H1 (cell line): ENCODE data around the gene ITGA11. TPM values are rescaled to one million over a fixed set of nuclear protein-coding genes. Genes with fewer than 3 reads are reported as not detected.

Experiments used
- CTCF ChIA-PET: fragments of 300-600 bp; sonication (Branson Sonifier 250); formaldehyde crosslinking; loops from one replicate; lab custom pipeline; 2021; ENCODE audit not compliant: partially characterized antibody; lab: Charles Lee
- POLR2A ChIA-PET: fragments of 300-600 bp; sonication (Branson Sonifier 250); formaldehyde crosslinking; loops from one replicate; lab custom pipeline; 2021; ENCODE audit warnings: inconsistent platforms; ENCODE audit not compliant: partially characterized antibody; lab: Charles Lee
- DNase-seq, 2 experiments: peaks; one replicate each; pipeline versions ENCODE4 v3.0.0 to v3.0.0-alpha.2; 2010 to 2022; ENCODE audit warnings: low spot score in 2 of 2, low read depth in 1 of 2, mixed read lengths in 1 of 2
- FAIRE-seq: peaks from 2 replicates; lab custom pipeline; 2011; peaks lifted over from hg19 to GRCh38; lab: Jason Lieb, UNC
- H2AFZ ChIP-seq: 2 replicates; pipeline ENCODE4 v1.8.1; 2012; ENCODE audit warnings: low read length, inconsistent platforms
- H2AK5ac ChIP-seq: 2 replicates; pipeline ENCODE4 v1.6.1; 2013; ENCODE audit warnings: low read depth, low read length
- H2BK120ac ChIP-seq: replicated peaks from 2 replicates; pipeline ENCODE3; 2013; ENCODE audit warnings: low read depth, low read length, inconsistent platforms
- H2BK12ac ChIP-seq: 2 replicates; pipeline ENCODE4 v1.6.1; 2013; ENCODE audit warnings: low read depth, low read length
- H2BK15ac ChIP-seq: 2 replicates; pipeline ENCODE4 v1.6.1; 2013; ENCODE audit warnings: low read length
- H2BK20ac ChIP-seq: 2 replicates; pipeline ENCODE4 v1.6.1; 2013; ENCODE audit warnings: low read length
- H2BK5ac ChIP-seq: 2 replicates; pipeline ENCODE4 v1.6.1; 2013; ENCODE audit warnings: low read depth, low read length
- H3K14ac ChIP-seq: 2 replicates; pipeline ENCODE4 v1.6.1; 2013; ENCODE audit warnings: inconsistent platforms; ENCODE audit not compliant: insufficient read length
- H3K18ac ChIP-seq: 2 replicates; pipeline ENCODE4 v1.6.1; 2013; ENCODE audit warnings: low read length; ENCODE audit errors: extremely low read depth
- H3K23ac ChIP-seq: 2 replicates; pipeline ENCODE4 v1.6.1; 2013; ENCODE audit warnings: inconsistent platforms; ENCODE audit not compliant: insufficient read length
- H3K23me2 ChIP-seq: 2 replicates; pipeline ENCODE4 v1.6.1; 2013; ENCODE audit warnings: low read depth, low read length
- H3K27ac ChIP-seq: 2 replicates; pipeline ENCODE4 v1.6.1; 2011; ENCODE audit warnings: low read depth, low read length, inconsistent platforms
- H3K27me3 ChIP-seq, 4 experiments: replicated peaks in 1 of 4; 1 replicate in 1 of 4; 2 replicates in 3 of 4; pipeline versions ENCODE4 v1.6.1 to v1.8.1; 2011 to 2013; ENCODE audit warnings: low read length in 3 of 4, mild to moderate bottlenecking in 3 of 4, inconsistent platforms in 2 of 4, mixed read lengths in 2 of 4, moderate library complexity in 1 of 4; ENCODE audit not compliant: control insufficient read depth in 3 of 4, insufficient read depth in 3 of 4; ENCODE audit errors: extremely low read depth in 1 of 4
- H3K36me3 ChIP-seq, 4 experiments: 2 replicates each; pipeline versions ENCODE4 v1.6.1 to v1.8.1; 2011 to 2013; ENCODE audit warnings: mild to moderate bottlenecking in 4 of 4, low read length in 3 of 4, moderate library complexity in 2 of 4, control low read depth in 1 of 4, inconsistent platforms in 1 of 4; ENCODE audit not compliant: insufficient read depth in 4 of 4, control insufficient read depth in 2 of 4
- H3K4ac ChIP-seq: replicated peaks from 2 replicates; pipeline ENCODE3; 2013; ENCODE audit warnings: low read length, low read depth, mixed read lengths, inconsistent platforms; ENCODE audit not compliant: insufficient read length
- H3K4me1 ChIP-seq, 4 experiments: replicated peaks in 1 of 4; 1 replicate in 1 of 4; 2 replicates in 3 of 4; pipeline versions ENCODE4 v1.6.1 to v1.8.1; 2011 to 2013; ENCODE audit warnings: low read length in 3 of 4, inconsistent platforms in 2 of 4, mixed read lengths in 1 of 4; ENCODE audit not compliant: insufficient read depth in 4 of 4, control insufficient read depth in 3 of 4
- H3K4me2 ChIP-seq, 2 experiments: 2 replicates each; pipeline versions ENCODE4 v1.6.1 to v1.8.1; 2011 to 2013; ENCODE audit warnings: low read depth in 2 of 2, low read length in 2 of 2, control low read depth in 1 of 2, inconsistent platforms in 1 of 2, mild to moderate bottlenecking in 1 of 2; ENCODE audit not compliant: insufficient read depth in 1 of 2
- H3K4me3 ChIP-seq, 4 experiments: fragments of 200-600, 300-600 bp in 1 of 4; sonication (generic), shearing (Covaris generic), sonication (Bioruptor Twin) in 1 of 4; 2 replicates each; pipeline versions ENCODE4 v1.5.1 to v1.8.1; 2011 to 2016; ENCODE audit warnings: low read length in 4 of 4, low read depth in 3 of 4, control low read depth in 2 of 4, inconsistent platforms in 2 of 4, mild to moderate bottlenecking in 2 of 4, mixed read lengths in 1 of 4, moderate library complexity in 1 of 4; ENCODE audit not compliant: insufficient read depth in 2 of 4; ENCODE audit errors: extremely low read depth in 1 of 4
- H3K56ac ChIP-seq: replicated peaks from 2 replicates; pipeline ENCODE3; 2013; ENCODE audit warnings: low read depth, mild to moderate bottlenecking, mixed read lengths, low read length, inconsistent platforms; ENCODE audit not compliant: insufficient read length
- H3K79me1 ChIP-seq: 2 replicates; pipeline ENCODE4 v1.6.1; 2013; ENCODE audit warnings: low read depth, low read length, control low read depth
- H3K79me2 ChIP-seq, 2 experiments: 2 replicates each; pipeline versions ENCODE4 v1.6.1 to v1.8.1; 2012 to 2013; ENCODE audit warnings: low read length in 2 of 2, mild to moderate bottlenecking in 2 of 2, inconsistent platforms in 1 of 2; ENCODE audit not compliant: insufficient read depth in 2 of 2, control insufficient read depth in 1 of 2
- H3K9ac ChIP-seq, 4 experiments: replicated peaks in 1 of 4; 1 replicate in 1 of 4; 2 replicates in 3 of 4; pipeline versions ENCODE4 v1.6.1 to v1.8.1; 2011 to 2013; ENCODE audit warnings: low read depth in 3 of 4, low read length in 3 of 4, control low read depth in 2 of 4, mild to moderate bottlenecking in 2 of 4, moderate library complexity in 2 of 4, inconsistent platforms in 1 of 4; ENCODE audit errors: extremely low read depth in 1 of 4
- H3K9me3 ChIP-seq, 2 experiments: 2 replicates each; pipeline versions ENCODE4 v1.6.1 to v1.8.1; 2012 to 2013; ENCODE audit warnings: mild to moderate bottlenecking in 2 of 2, moderate library complexity in 2 of 2, control low read depth in 1 of 2, inconsistent platforms in 1 of 2, low read depth in 1 of 2, low read length in 1 of 2, mixed read lengths in 1 of 2; ENCODE audit not compliant: insufficient read depth in 2 of 2
- H4K20me1 ChIP-seq, 2 experiments: replicated peaks in 1 of 2; 2 replicates each; pipeline versions ENCODE3 to v1.8.1; 2011 to 2013; ENCODE audit warnings: inconsistent platforms in 2 of 2, low read length in 2 of 2, mild to moderate bottlenecking in 1 of 2; ENCODE audit not compliant: insufficient read depth in 2 of 2, control insufficient read depth in 1 of 2
- H4K5ac ChIP-seq: 2 replicates; pipeline ENCODE4 v1.6.1; 2013; ENCODE audit warnings: low read length, low read depth, mixed read lengths, inconsistent platforms; ENCODE audit not compliant: insufficient read length
- H4K8ac ChIP-seq: 2 replicates; pipeline ENCODE4 v1.8.0; 2013; ENCODE audit warnings: mild to moderate bottlenecking, moderate library complexity, low read length, inconsistent platforms; ENCODE audit not compliant: insufficient read depth; ENCODE audit errors: extremely low read depth
- H4K91ac ChIP-seq: replicated peaks from 2 replicates; pipeline ENCODE3; 2013; ENCODE audit warnings: low read length, mixed read lengths, inconsistent platforms; ENCODE audit not compliant: insufficient read length
- KDM1A ChIP-seq: fragments of 200-600, 300-600 bp; sonication (generic); IDR thresholded peaks from 2 replicates; pipeline ENCODE4 v1.7.1; 2016; ENCODE audit warnings: mild to moderate bottlenecking, low read length, borderline replicate concordance
- RFX5 ChIP-seq: IDR thresholded peaks from 2 replicates; pipeline ENCODE4 v1.6.1; 2011; ENCODE audit warnings: low read depth, low read length, improper control_type of control experiment, borderline replicate concordance
- WGBS, 2 experiments: shearing (Covaris generic) in 1 of 2; methylation state at CpG; one replicate each; pipeline versions ENCODE4 v1.1.6 to v1.1.7; 2013 to 2015; ENCODE audit warnings: low lambda C conversion rate in 2 of 2, mixed read lengths in 2 of 2, inconsistent platforms in 1 of 2, low coverage in 1 of 2, missing lambda C conversion rate in 1 of 2; ENCODE audit not compliant: insufficient replicate concordance in 2 of 2, insufficient coverage in 1 of 2, insufficient read length in 1 of 2; ENCODE audit errors: extremely low coverage in 1 of 2, missing lambda C conversion rate in 1 of 2; 5-methylcytosine and 5-hydroxymethylcytosine counted together
- polyA plus RNA-seq, 7 experiments: library from polyadenylated mRNA; depleted of rRNA in 3 of 7; stranded (reverse) in 5 of 7; unstranded in 2 of 7; fragments of >200 nt in 5 of 7; fragments of 200-250 nt in 2 of 7; gene quantifications; 1 replicate in 5 of 7; 2 replicates in 1 of 7; 4 replicates in 1 of 7; pipeline versions ENCODE4 v1.2.1 to v1.2.3, GENCODE V29; 2011 to 2013; ENCODE audit warnings: missing spikeins in 2 of 7, mixed read lengths in 2 of 7
- total RNA-seq: library from RNA; stranded (reverse); fragmentation: NEBNext Ultra II Directional; extraction: Animal tissue kit (Norgen Biotek cat#: 25700); gene quantifications from 2 replicates; pipeline ENCODE4 v1.2.1, GENCODE V29; 2021

The ITGA11 gene
- total and polyA plus RNA-seq, 2 of the 8 experiments (the other 6 are each of a cell fraction or from before 2014, with no cell fraction given), result 0.05 to 0.06 TPM

DNA sequence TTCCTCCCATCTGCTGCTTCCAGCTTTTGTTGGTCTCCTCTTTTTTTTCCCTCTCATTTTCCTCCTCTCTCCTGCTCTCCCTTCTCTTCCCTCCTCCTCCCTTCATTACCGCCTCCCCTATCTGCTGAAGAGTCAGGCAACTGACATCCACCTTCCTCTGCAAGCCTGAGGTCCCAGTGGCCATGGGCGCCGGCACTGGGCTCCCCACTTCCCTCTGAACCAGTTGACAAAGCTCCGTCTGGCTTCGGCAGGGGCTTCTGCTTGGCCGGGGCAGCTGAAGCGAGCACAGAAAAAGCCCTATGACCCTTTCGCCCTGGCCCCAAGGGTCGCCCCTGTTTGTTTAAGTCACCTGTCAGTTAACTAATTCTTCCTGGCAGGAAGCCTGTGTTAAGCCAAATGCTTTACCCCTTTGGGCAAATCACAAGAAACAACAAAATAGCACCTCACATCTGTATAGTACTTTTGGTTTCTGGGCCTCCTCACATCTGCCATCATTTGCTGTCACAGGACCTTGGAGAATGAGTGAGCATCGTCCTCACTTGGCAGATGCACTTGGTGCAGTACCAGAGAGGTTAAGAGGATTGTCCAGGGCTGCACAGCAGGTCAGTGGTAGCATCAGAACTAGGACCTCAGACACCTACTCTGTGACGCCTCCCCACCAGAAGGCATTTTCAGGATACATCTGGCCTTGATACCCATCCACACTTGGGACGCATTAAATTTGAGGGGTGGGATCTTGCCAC is 27.7 kb downstream of the ITGA11 start:
- no peaks in the 10 kb centered on the region for H3K36me3 ChIP-seq
- no peak overlapping the region for H2BK20ac ChIP-seq
- no peak overlapping the region for H3K14ac ChIP-seq
- no peak overlapping the region for H4K5ac ChIP-seq
- H2BK5ac ChIP-seq, result no peak overlapping the region
- H2BK15ac ChIP-seq, result no peak overlapping the region
- H2BK120ac ChIP-seq, result no peak overlapping the region
- H3K9me3 ChIP-seq, result no peaks in the 10 kb centered on the region
- POLR2A ChIA-PET, result no interaction called here
- H2AFZ ChIP-seq, result no peak overlapping the region
- no peaks in the 10 kb centered on the region for H3K79me1 ChIP-seq
- no peak overlapping the region for H3K4me2 ChIP-seq
- H3K4me1 ChIP-seq, result no peaks in the 10 kb centered on the region
- no peaks in the 10 kb centered on the region for H4K20me1 ChIP-seq
- H3K4ac ChIP-seq, result no peak overlapping the region
- no peak overlapping the region for H4K8ac ChIP-seq
- H3K27ac ChIP-seq, result no peak overlapping the region
- DNase-seq (peak in 1 of 2 experiments; percentile 33), FAIRE-seq (no peak)
- H3K4me3 ChIP-seq, result no peak overlapping the region
- WGBS, 2 experiments, result 88% methylated on average over 9 of the region's 12 CpGs; no CpG with 5 or more reads in 1 of the 2 experiments
- no peaks in the 10 kb centered on the region for H3K27me3 ChIP-seq
- H3K56ac ChIP-seq, result no peak overlapping the region
- H3K18ac ChIP-seq, result no peak overlapping the region
- H4K91ac ChIP-seq, result no peak overlapping the region
- no peaks in the 10 kb centered on the region for H3K79me2 ChIP-seq
- no peaks in the 10 kb centered on the region for H3K23me2 ChIP-seq
- no peak overlapping the region for H2BK12ac ChIP-seq
- no peak overlapping the region for H3K9ac ChIP-seq
- no peak overlapping the region for H2AK5ac ChIP-seq
- TF ChIP-seq RFX5, result no peak
- TF ChIP-seq KDM1A, result 0 out of 2 replicates have a peak, but pooled peaks have one; percentile 49
- TF ChIP-seq, all 59 proteins: peak for 1
- CTCF ChIA-PET, result no interaction called here
- H3K23ac ChIP-seq, result no peak overlapping the region
